Measurements from ENCODE around the gene ALOX5.

The ALOX5 gene

GRCh38 chr10:45440511-45441062 lies 66.6 kb downstream of the ALOX5 start:
- H3K36me3 ChIP-seq = peaks cover 1 to 99% (median 94%) of the 10 kb centered on the region in 11 experiments; a peak in 20 of 22 replicates
- no peak overlapping the region for H3K4me3 ChIP-seq

GRCh38 chr10:45441239-45442190 lies 67.5 kb downstream of the ALOX5 start:
- Histone ChIP-seq H3K27ac (peak overlapping the region in 5 of 11 experiments; percentile 18 to 36 (median 22); a peak in 4 of 22 replicates), H4K20me1 (peaks cover 0 to 30% (median 0%) of the 10 kb centered on the region in 11 experiments; a peak in 6 of 22 replicates), H3K9ac (no peak overlapping the region), H3K9me3 (replicated peaks in 1 of 11) (peaks cover 2 to 23% (median 5%) of the 10 kb centered on the region in 11 experiments; a peak in 19 of 22 replicates), H3K27me3 (no peaks in the 10 kb centered on the region), H3K4me2 (peak overlapping the region in 5 of 11 experiments; percentile 8 to 40 (median 27); a peak in 8 of 22 replicates), H3K36me3 (peaks cover 0 to 98% (median 89%) of the 10 kb centered on the region in 11 experiments; a peak in 20 of 22 replicates), H3K4me3 (no peak overlapping the region), H3K4me1 (peaks cover 42 to 52% (median 48%) of the 10 kb centered on the region in 10 experiments)
- TF ChIP-seq Cebpa-rat (IDR thresholded peaks at IDR 0.05) = no peak

More at GRCh38 chr10:45440511-45441062, 66.6 kb downstream of the ALOX5 start:
- H3K9me3 ChIP-seq (replicated peaks in 1 of 11) = peaks cover 11 to 32% (median 15%) of the 10 kb centered on the region in 11 experiments
- no peaks in the 10 kb centered on the region for H3K27me3 ChIP-seq
- H3K4me2 ChIP-seq = peak overlapping the region in 8 of 11 experiments; percentile 8 to 46 (median 33); a peak in 11 of 22 replicates
- TF ChIP-seq Cebpa-rat (IDR thresholded peaks at IDR 0.05) = no peak
- H3K27ac ChIP-seq = peak overlapping the region in 2 of 11 experiments; percentile 18 to 64; a peak in 4 of 22 replicates
- H3K4me1 ChIP-seq = peaks cover 48 to 58% (median 50%) of the 10 kb centered on the region in 10 experiments
- no peak overlapping the region for H3K9ac ChIP-seq
- H4K20me1 ChIP-seq = peaks cover 0 to 30% (median 0%) of the 10 kb centered on the region in 11 experiments; a peak in 6 of 22 replicates

- H3K9me3 ChIP-seq (replicated peaks in 1 of 11) = peaks cover 0 to 16% (median 0%) of the 10 kb centered on the region in 11 experiments; a peak in 8 of 22 replicates
- peaks cover 35 to 45% (median 41%) of the 10 kb centered on the region in 10 experiments for H3K4me1 ChIP-seq
- H3K9ac ChIP-seq = no peak overlapping the region
- peaks cover 0 to 95% (median 84%) of the 10 kb centered on the region in 11 experiments; a peak in 20 of 22 replicates for H3K36me3 ChIP-seq
- peaks cover 0 to 30% (median 0%) of the 10 kb centered on the region in 11 experiments; a peak in 6 of 22 replicates for H4K20me1 ChIP-seq
- no peak for TF ChIP-seq Cebpa-rat (IDR thresholded peaks at IDR 0.05)
- H3K27me3 ChIP-seq = no peaks in the 10 kb centered on the region
- peak overlapping the region in 2 of 11 experiments; percentile 16 to 18; a peak in 1 of 22 replicates for H3K27ac ChIP-seq
- H3K4me2 ChIP-seq = no peak overlapping the region
- no peak overlapping the region for H3K4me3 ChIP-seq
These were observed 68.2 kb downstream of the ALOX5 start for GRCh38 chr10:45442251-45442650.

GRCh38 chr10:45442662-45443061 lies 68.6 kb downstream of the ALOX5 start:
- TF ChIP-seq Cebpa-rat (IDR thresholded peaks at IDR 0.05) = no peak
- Histone ChIP-seq H3K4me2 (no peak overlapping the region), H4K20me1 (peaks cover 0 to 30% (median 0%) of the 10 kb centered on the region in 11 experiments; a peak in 6 of 22 replicates), H3K27me3 (no peaks in the 10 kb centered on the region), H3K9ac (no peak overlapping the region), H3K4me3 (no peak overlapping the region), H3K4me1 (peaks cover 31 to 41% (median 37%) of the 10 kb centered on the region in 10 experiments), H3K36me3 (peaks cover 0 to 93% (median 82%) of the 10 kb centered on the region in 11 experiments; a peak in 20 of 22 replicates), H3K27ac (peak overlapping the region in 1 of 11 experiments; percentile 16; a peak in 1 of 22 replicates), H3K9me3 (replicated peaks in 1 of 11) (peaks cover 0 to 11% (median 0%) of the 10 kb centered on the region in 11 experiments; a peak in 8 of 22 replicates)

GRCh38 chr10:45443101-45444009 lies 69.3 kb downstream of the ALOX5 start:
- Histone ChIP-seq H3K9ac (no peak overlapping the region), H4K20me1 (peaks cover 0 to 30% (median 0%) of the 10 kb centered on the region in 11 experiments; a peak in 6 of 22 replicates), H3K4me1 (peaks cover 24 to 34% (median 30%) of the 10 kb centered on the region in 10 experiments), H3K36me3 (peaks cover 0 to 87% (median 75%) of the 10 kb centered on the region in 11 experiments; a peak in 20 of 22 replicates), H3K4me2 (no peak overlapping the region), H3K4me3 (no peak overlapping the region), H3K27me3 (no peaks in the 10 kb centered on the region), H3K27ac (no peak overlapping the region), H3K9me3 (replicated peaks in 1 of 11) (peaks cover 0 to 4% (median 0%) of the 10 kb centered on the region in 11 experiments; a peak in 6 of 22 replicates)
- TF ChIP-seq Cebpa-rat (IDR thresholded peaks at IDR 0.05) = no peak

GRCh38 chr10:45444022-45444421 lies 70.0 kb downstream of the ALOX5 start:
- TF ChIP-seq Cebpa-rat (IDR thresholded peaks at IDR 0.05) = no peak
- H3K27ac ChIP-seq = no peak overlapping the region
- no peak overlapping the region for H3K9ac ChIP-seq

GRCh38 chr10:45444976-45445898 lies 71.2 kb downstream of the ALOX5 start:
- Histone ChIP-seq H4K20me1 (peaks cover 0 to 30% (median 0%) of the 10 kb centered on the region in 11 experiments; a peak in 5 of 22 replicates), H3K4me2 (no peak overlapping the region), H3K9ac (no peak overlapping the region), H3K4me1 (peaks cover 7 to 17% (median 11%) of the 10 kb centered on the region in 10 experiments; a peak in 15 of 20 replicates), H3K36me3 (peaks cover 0 to 68% (median 57%) of the 10 kb centered on the region in 11 experiments; a peak in 20 of 22 replicates), H3K4me3 (no peak overlapping the region), H3K27me3 (no peaks in the 10 kb centered on the region), H3K27ac (0 out of 22 replicates have a peak overlapping the region, but pooled peaks of 1 of the 11 experiments have one; percentile 20), H3K9me3 (replicated peaks in 1 of 11) (no peaks in the 10 kb centered on the region)
- TF ChIP-seq Cebpa-rat (IDR thresholded peaks at IDR 0.05) = no peak

More at GRCh38 chr10:45444022-45444421, 70.0 kb downstream of the ALOX5 start:
- H4K20me1 ChIP-seq = peaks cover 0 to 30% (median 0%) of the 10 kb centered on the region in 11 experiments; a peak in 6 of 22 replicates
- H3K4me3 ChIP-seq = no peak overlapping the region
- H3K4me1 ChIP-seq = peaks cover 17 to 29% (median 23%) of the 10 kb centered on the region in 10 experiments
- peaks cover 0 to 80% (median 69%) of the 10 kb centered on the region in 11 experiments; a peak in 20 of 22 replicates for H3K36me3 ChIP-seq
- no peak overlapping the region for H3K4me2 ChIP-seq
- H3K9me3 ChIP-seq (replicated peaks in 1 of 11) = no peaks in the 10 kb centered on the region
- H3K27me3 ChIP-seq = no peaks in the 10 kb centered on the region

Data from BLaER1 treated with 17β-estradiol and CSF1 and Interleukin-3, amounts not matched to agents 10 nM and 100 nM (cell line).